ENCODE results near the gene SLF2. TPM values are rescaled to one million over a fixed set of nuclear protein-coding genes. Genes with fewer than 3 reads are reported as not detected.
A peak's percentile ranks its signal among the peaks of the same experiment; 100 is the strongest.

SLF2 gene
- total and polyA plus RNA-seq, 2 of the 13 experiments (the other 11 are each of a cell fraction or from before 2014, with no cell fraction given): 12.2 to 48.1 TPM

GRCh38 chr10:100912605-100913469, at the start of gene SLF2 (continued):
- TF ChIP-seq ZNF547 (CRISPR knock-in tag; IDR thresholded peaks at IDR 0.05): peak; percentile 85
- TF ChIP-seq ZNF546 (CRISPR knock-in tag; conservative IDR thresholded peaks at IDR 0.05): no peak
- TF ChIP-seq ZNF619 (CRISPR knock-in tag; IDR thresholded peaks at IDR 0.05): peak; percentile 64; the same call in 1 of the 2 replicates
- peak; percentile 42; the same call in 1 of the 2 replicates for TF ChIP-seq KDM3A (CRISPR knock-in tag; IDR thresholded peaks at IDR 0.05; ENCODE audit: low read depth)
- no peak; the same call in 1 of the 2 replicates for TF ChIP-seq ZNF292 (CRISPR knock-in tag; IDR thresholded peaks at IDR 0.05; ENCODE audit: borderline replicate concordance, low read depth)
- no peak for TF ChIP-seq REST (IDR thresholded peaks at IDR 0.05; ENCODE audit: borderline replicate concordance in 1 of 2, low read depth in 1 of 2, low read length in 2 of 2)
- 0 out of 2 replicates have a peak, but pooled peaks have one; percentile 70 for TF ChIP-seq ZNF335 (CRISPR knock-in tag; IDR thresholded peaks at IDR 0.05)
- TF ChIP-seq FOXC1 (CRISPR knock-in tag; IDR thresholded peaks at IDR 0.05; ENCODE audit: borderline replicate concordance): peak; percentile 89
- TF ChIP-seq CHD4 (IDR thresholded peaks at IDR 0.05; ENCODE audit: borderline replicate concordance, low read length): no peak
- TF ChIP-seq CCAR2 (optimal IDR thresholded peaks at IDR 0.05; ENCODE audit: low read depth, low read length): no peak
- TF ChIP-seq ZNF354B (CRISPR knock-in tag; IDR thresholded peaks at IDR 0.05): 0 out of 2 replicates have a peak, but pooled peaks have one; percentile 48
- TF ChIP-seq MAFK (conservative IDR thresholded peaks at IDR 0.05 in 1 of 2, IDR thresholded peaks at IDR 0.05 in 1 of 2; ENCODE audit: low read length in 2 of 2): no peak
- TF ChIP-seq KLF9 (CRISPR knock-in tag; IDR thresholded peaks at IDR 0.05; ENCODE audit: low read depth): no peak; the same call in 1 of the 2 replicates
- TF ChIP-seq ARHGAP35 (CRISPR knock-in tag; IDR thresholded peaks at IDR 0.05; ENCODE audit: borderline replicate concordance): peak; percentile 71
- peak; percentile 69; the same call in 1 of the 2 replicates for TF ChIP-seq RFXAP (CRISPR knock-in tag; IDR thresholded peaks at IDR 0.05; ENCODE audit: borderline replicate concordance)
- TF ChIP-seq PHF21A (CRISPR knock-in tag; IDR thresholded peaks at IDR 0.05): no peak; the same call in 1 of the 2 replicates
- no peak for TF ChIP-seq ZBTB20 (CRISPR knock-in tag; IDR thresholded peaks at IDR 0.05; ENCODE audit: borderline replicate concordance, low read depth)
- TF ChIP-seq RAD51 (IDR thresholded peaks at IDR 0.05; ENCODE audit: borderline replicate concordance): no peak
- TF ChIP-seq CSRNP2 (CRISPR knock-in tag; conservative IDR thresholded peaks at IDR 0.05; ENCODE audit: low read depth): no peak
- no peak for TF ChIP-seq ZC3H4 (CRISPR knock-in tag; IDR thresholded peaks at IDR 0.05; ENCODE audit: borderline replicate concordance)
- TF ChIP-seq GPN1 (CRISPR knock-in tag; IDR thresholded peaks at IDR 0.05; ENCODE audit: borderline replicate concordance): no peak
- no peak for TF ChIP-seq CAMTA2 (CRISPR knock-in tag; IDR thresholded peaks at IDR 0.05; ENCODE audit: borderline replicate concordance)

Data from HepG2 (cell line).